ENCODE results near the gene RBBP8. TPM values are rescaled to one million over a fixed set of nuclear protein-coding genes. Genes with fewer than 3 reads are reported as not detected.

The RBBP8 gene
- total RNA-seq, 1 experiment from 2014 or later = 46.7 TPM

GRCh38 chr18:22956226-22956625 lies 23.1 kb downstream of the RBBP8 start:
- H3K27me3 ChIP-seq (replicated peaks; ENCODE audit: control insufficient read depth, insufficient read depth, low read length) = no peaks in the 10 kb centered on the region
- DNase-seq = no peak
- H3K9me3 ChIP-seq = no peaks in the 10 kb centered on the region
- H3K9me3 Mint-ChIP-seq (ENCODE audit: unreplicated experiment) = no peaks in the 10 kb centered on the region
- H3K4me3 ChIP-seq (ENCODE audit: low read depth, low read length) = no peak overlapping the region
- no peaks in the 10 kb centered on the region for H3K4me1 ChIP-seq
- peaks cover 20% of the 10 kb centered on the region for H3K36me3 Mint-ChIP-seq (ENCODE audit: insufficient read depth, unreplicated experiment)
- 0 out of 2 replicates have a peak, but pooled peaks cover 1% of the 10 kb centered on the region for H3K36me3 ChIP-seq (ENCODE audit: control insufficient read depth, insufficient read depth, low read length)
- no peaks in the 10 kb centered on the region for H3K4me1 Mint-ChIP-seq (ENCODE audit: low read depth, unreplicated experiment)
- intact Hi-C loops (cut with micrococcal nuclease; ENCODE audit: unreplicated experiment) = no loop called here
- H3K27me3 Mint-ChIP-seq (ENCODE audit: insufficient read depth, unreplicated experiment) = no peaks in the 10 kb centered on the region
- CTCF ChIA-PET = no interaction called here
- no peak for TF ChIP-seq CTCF (IDR thresholded peaks at IDR 0.05; ENCODE audit: insufficient read depth in 1 of 2, low read depth in 1 of 2, low read length in 1 of 2, severe bottlenecking in 1 of 2, unreplicated experiment in 1 of 2)
- no peak overlapping the region for H3K4me3 Mint-ChIP-seq (ENCODE audit: unreplicated experiment)
- POLR2A ChIA-PET = no interaction called here
- H3K27ac Mint-ChIP-seq (ENCODE audit: unreplicated experiment) = no peak overlapping the region
- BruUV-seq (replicated peaks) = no TSS peak

- Histone ChIP-seq H3K4me3 (ENCODE audit: low read depth, low read length) (no peak overlapping the region), H3K36me3 (ENCODE audit: control insufficient read depth, insufficient read depth, low read length) (no peaks in the 10 kb centered on the region), H3K9me3 (no peaks in the 10 kb centered on the region), H3K4me1 (peaks cover 14% of the 10 kb centered on the region), H3K27me3 (replicated peaks; ENCODE audit: control insufficient read depth, insufficient read depth, low read length) (no peaks in the 10 kb centered on the region)
- no TSS peak for BruUV-seq (replicated peaks)
- POLR2A ChIA-PET = no interaction called here
- no peak overlapping the region for H3K27ac Mint-ChIP-seq (ENCODE audit: unreplicated experiment)
- H3K36me3 Mint-ChIP-seq (ENCODE audit: insufficient read depth, unreplicated experiment) = peaks cover 28% of the 10 kb centered on the region
- no peaks in the 10 kb centered on the region for H3K27me3 Mint-ChIP-seq (ENCODE audit: insufficient read depth, unreplicated experiment)
- CTCF ChIA-PET = interaction anchor here (0.6 to 0.7 kb wide), 2 partner anchors 10 to 22 kb away, joined by 3 read pairs; no protein-coding TSS in a partner anchor
- DNase-seq = peak in 1 of 2 experiments; percentile 10
- no peak for TF ChIP-seq CTCF (IDR thresholded peaks at IDR 0.05; ENCODE audit: insufficient read depth in 1 of 2, low read depth in 1 of 2, low read length in 1 of 2, severe bottlenecking in 1 of 2, unreplicated experiment in 1 of 2)
- no peaks in the 10 kb centered on the region for H3K9me3 Mint-ChIP-seq (ENCODE audit: unreplicated experiment)
- peaks cover 31% of the 10 kb centered on the region for H3K4me1 Mint-ChIP-seq (ENCODE audit: low read depth, unreplicated experiment)
- intact Hi-C loops (cut with micrococcal nuclease; ENCODE audit: unreplicated experiment) = no loop called here
- no peak overlapping the region for H3K4me3 Mint-ChIP-seq (ENCODE audit: unreplicated experiment)
Measured at GRCh38 chr18:22961156-22961555, 28.0 kb downstream of the RBBP8 start.

GRCh38 chr18:22962004-22962403 lies 28.9 kb downstream of the RBBP8 start:
- peaks cover 25% of the 10 kb centered on the region for H3K36me3 Mint-ChIP-seq (ENCODE audit: insufficient read depth, unreplicated experiment)
- Histone ChIP-seq H3K36me3 (ENCODE audit: control insufficient read depth, insufficient read depth, low read length) (no peaks in the 10 kb centered on the region), H3K27me3 (replicated peaks; ENCODE audit: control insufficient read depth, insufficient read depth, low read length) (no peaks in the 10 kb centered on the region), H3K4me3 (ENCODE audit: low read depth, low read length) (no peak overlapping the region), H3K9me3 (no peaks in the 10 kb centered on the region), H3K4me1 (peaks cover 14% of the 10 kb centered on the region)
- no TSS peak for BruUV-seq (replicated peaks)
- DNase-seq = no peak
- no peak for TF ChIP-seq CTCF (IDR thresholded peaks at IDR 0.05; ENCODE audit: insufficient read depth in 1 of 2, low read depth in 1 of 2, low read length in 1 of 2, severe bottlenecking in 1 of 2, unreplicated experiment in 1 of 2)
- no peak overlapping the region for H3K27ac Mint-ChIP-seq (ENCODE audit: unreplicated experiment)
- H3K4me1 Mint-ChIP-seq (ENCODE audit: low read depth, unreplicated experiment) = peaks cover 33% of the 10 kb centered on the region
- no peak overlapping the region for H3K4me3 Mint-ChIP-seq (ENCODE audit: unreplicated experiment)
- intact Hi-C loops (cut with micrococcal nuclease; ENCODE audit: unreplicated experiment) = no loop called here
- ChIA-PET POLR2A (no interaction called here), CTCF (interaction anchor here (0.6 kb wide), 1 partner anchor 146 kb away, joined by 3 read pairs; no protein-coding TSS in a partner anchor)
- no peaks in the 10 kb centered on the region for H3K27me3 Mint-ChIP-seq (ENCODE audit: insufficient read depth, unreplicated experiment)
- H3K9me3 Mint-ChIP-seq (ENCODE audit: unreplicated experiment) = no peaks in the 10 kb centered on the region

Measured in Caco-2 (cell line).